IMR-90 (cell line): ENCODE results near the gene SNAP91. TPM values are rescaled to one million over a fixed set of nuclear protein-coding genes. Genes with fewer than 3 reads are reported as not detected.

Source experiments
- ATAC-seq: fragments of 200-7000 bp; cut with Tn5 transposase; 2 replicates; pipeline ENCODE4 v1.9.1; 2020; ENCODE audit warnings: low read depth, mild to moderate bottlenecking, moderate library complexity
- BruUV-seq: library from RNA; stranded (reverse); fragments of 400-500 nt; replicated peaks from 2 replicates; lab custom pipeline; 2021; lab: Mats Ljungman, UMichigan
- CTCF ChIA-PET: fragments of 300-600 bp; formaldehyde crosslinking; extraction: SDS; loops from one replicate; lab custom pipeline; 2021; ENCODE audit warnings: antibody characterized with exemption; lab: Yijun Ruan, JAX
- POLR2A ChIA-PET: fragments of 300-600 bp; sonication (Branson Sonifier 250); formaldehyde crosslinking; loops from one replicate; lab custom pipeline; 2022; ENCODE audit warnings: antibody characterized with exemption; ENCODE audit not compliant: unreplicated experiment; lab: Charles Lee
- DNase-seq: peaks from one replicate; pipeline ENCODE4 v3.0.0; 2013
- H2AFZ ChIP-seq: replicated peaks from 2 replicates; pipeline ENCODE3; 2013; ENCODE audit warnings: low read length, mild to moderate bottlenecking; ENCODE audit not compliant: poor library complexity
- H2AK5ac ChIP-seq: 2 replicates; pipeline ENCODE4 v1.6.1; 2013; ENCODE audit warnings: low read depth, low read length, inconsistent platforms
- H2AK9ac ChIP-seq: replicated peaks from 2 replicates; pipeline ENCODE3; 2013; ENCODE audit warnings: mild to moderate bottlenecking, low read depth, low read length, moderate library complexity; ENCODE audit not compliant: poor library complexity
- H2BK120ac ChIP-seq: 2 replicates; pipeline ENCODE4 v1.6.1; 2013; ENCODE audit warnings: low read depth, low read length, inconsistent platforms
- H2BK15ac ChIP-seq: 3 replicates; pipeline ENCODE4 v1.6.1; 2013; ENCODE audit warnings: low read depth, low read length, inconsistent platforms
- H2BK20ac ChIP-seq: 2 replicates; pipeline ENCODE4 v1.6.1; 2013; ENCODE audit warnings: low read depth, mild to moderate bottlenecking, inconsistent platforms, low read length, moderate library complexity
- H2BK5ac ChIP-seq: 2 replicates; pipeline ENCODE4 v1.6.1; 2013; ENCODE audit warnings: mild to moderate bottlenecking, low read depth, low read length, inconsistent platforms; ENCODE audit not compliant: poor library complexity, severe bottlenecking
- H3K14ac ChIP-seq: replicated peaks from 2 replicates; pipeline ENCODE4 v1.6.1; 2013; ENCODE audit warnings: low read depth, low read length, inconsistent platforms
- H3K18ac ChIP-seq: 2 replicates; pipeline ENCODE4 v1.6.1; 2013; ENCODE audit warnings: low read depth, low read length, control low read depth
- H3K23ac ChIP-seq: 2 replicates; pipeline ENCODE4 v1.6.1; 2013; ENCODE audit warnings: low read depth, low read length, inconsistent platforms
- H3K27ac ChIP-seq: 2 replicates; pipeline ENCODE4 v1.5.1; 2013; ENCODE audit warnings: mild to moderate bottlenecking, control low read depth, low read length; ENCODE audit not compliant: insufficient read depth
- H3K27me3 ChIP-seq: 2 replicates; pipeline ENCODE4 v1.6.1; 2013; ENCODE audit warnings: low read length; ENCODE audit not compliant: control insufficient read depth, insufficient read depth
- H3K36me3 ChIP-seq: 2 replicates; pipeline ENCODE4 v1.6.1; 2013; ENCODE audit warnings: low read length, mixed read lengths; ENCODE audit not compliant: control insufficient read depth, insufficient read depth
- H3K4ac ChIP-seq: 2 replicates; pipeline ENCODE4 v1.6.1; 2013; ENCODE audit warnings: low read depth, low read length, inconsistent platforms
- H3K4me1 ChIP-seq: 2 replicates; pipeline ENCODE4 v1.6.1; 2013; ENCODE audit warnings: low read length, mixed read lengths; ENCODE audit not compliant: control insufficient read depth, insufficient read depth
- H3K4me2 ChIP-seq: 2 replicates; pipeline ENCODE4 v1.6.1; 2013; ENCODE audit warnings: low read depth, mild to moderate bottlenecking, control low read depth, low read length, moderate library complexity
- H3K4me3 ChIP-seq: 2 replicates; pipeline ENCODE4 v1.5.1; 2013; ENCODE audit warnings: low read depth, mild to moderate bottlenecking, control low read depth, low read length, moderate library complexity; ENCODE audit not compliant: insufficient read depth
- H3K56ac ChIP-seq: 2 replicates; pipeline ENCODE4 v1.6.1; 2013; ENCODE audit warnings: low read length, inconsistent platforms; ENCODE audit not compliant: insufficient read depth; ENCODE audit errors: extremely low read depth
- H3K79me1 ChIP-seq, 2 experiments: 2 replicates each; pipeline ENCODE4 v1.6.1; 2013; ENCODE audit warnings: low read length in 2 of 2, inconsistent platforms in 1 of 2, low read depth in 1 of 2
- H3K9ac ChIP-seq: 2 replicates; pipeline ENCODE4 v1.6.1; 2013; ENCODE audit warnings: low read depth, low read length, control low read depth
- H3K9me1 ChIP-seq: 2 replicates; pipeline ENCODE4 v1.6.1; 2013; ENCODE audit warnings: low read length, inconsistent platforms; ENCODE audit not compliant: insufficient read depth
- H3K9me3 ChIP-seq: 2 replicates; pipeline ENCODE4 v1.6.1; 2013; ENCODE audit warnings: low read length; ENCODE audit not compliant: control insufficient read depth, insufficient read depth
- H4K20me1 ChIP-seq: 2 replicates; pipeline ENCODE4 v1.6.1; 2013; ENCODE audit warnings: low read length, inconsistent platforms; ENCODE audit not compliant: insufficient read depth
- H4K5ac ChIP-seq: 2 replicates; pipeline ENCODE4 v1.6.1; 2013; ENCODE audit warnings: mild to moderate bottlenecking, low read depth, low read length, control low read depth
- H4K8ac ChIP-seq, 2 experiments: 2 replicates each; pipeline ENCODE4 v1.6.1; 2013; ENCODE audit warnings: low read depth in 2 of 2, low read length in 2 of 2, control low read depth in 1 of 2, inconsistent platforms in 1 of 2
- H4K91ac ChIP-seq: 2 replicates; pipeline ENCODE4 v1.6.1; 2013; ENCODE audit warnings: low read depth, low read length, inconsistent platforms; ENCODE audit not compliant: insufficient read depth
- BHLHE40 ChIP-seq: fragments of 150-350 bp; IDR thresholded peaks from 2 replicates; pipeline ENCODE4 v1.6.1; 2016; ENCODE audit warnings: mild to moderate bottlenecking, low read depth, low read length
- CEBPB ChIP-seq: IDR thresholded peaks from 2 replicates; pipeline ENCODE4 v1.6.1; 2012; ENCODE audit warnings: low read depth, low read length, improper control_type of control experiment
- CHD1 ChIP-seq: IDR thresholded peaks from 2 replicates; pipeline ENCODE4 v1.6.1; 2012; ENCODE audit warnings: low read depth, low read length, improper control_type of control experiment
- FOS ChIP-seq: fragments of 150-350 bp; IDR thresholded peaks from 2 replicates; pipeline ENCODE4 v1.6.1; 2016; ENCODE audit warnings: low read depth, low read length
- MAFK ChIP-seq: IDR thresholded peaks from 2 replicates; pipeline ENCODE4 v1.6.1; 2012; ENCODE audit warnings: low read depth, low read length, improper control_type of control experiment
- MAZ ChIP-seq: IDR thresholded peaks from 2 replicates; pipeline ENCODE4 v1.6.1; 2012; ENCODE audit warnings: low read depth, mild to moderate bottlenecking, low read length, improper control_type of control experiment, moderate library complexity, borderline replicate concordance
- MXI1 ChIP-seq: IDR thresholded peaks from 2 replicates; pipeline ENCODE4 v1.6.1; 2012; ENCODE audit warnings: low read depth, mild to moderate bottlenecking, low read length, moderate library complexity, borderline replicate concordance
- NFE2L2 ChIP-seq: fragments of 150-350 bp; IDR thresholded peaks from 2 replicates; pipeline ENCODE4 v1.6.1; 2016; ENCODE audit warnings: low read depth, mild to moderate bottlenecking, low read length
- POLR2A ChIP-seq: IDR thresholded peaks from 2 replicates; pipeline ENCODE4 v1.6.1; 2012; ENCODE audit warnings: mild to moderate bottlenecking, low read depth, low read length
- RAD21 ChIP-seq: IDR thresholded peaks from 2 replicates; pipeline ENCODE4 v1.6.1; 2012; ENCODE audit warnings: low read length, improper control_type of control experiment
- RCOR1 ChIP-seq: IDR thresholded peaks from 2 replicates; pipeline ENCODE4 v1.6.1; 2012; ENCODE audit warnings: mild to moderate bottlenecking, low read length, improper control_type of control experiment; ENCODE audit not compliant: insufficient replicate concordance
- RFX5 ChIP-seq: IDR thresholded peaks from 2 replicates; pipeline ENCODE4 v1.8.0; 2012; ENCODE audit warnings: low read depth, mild to moderate bottlenecking, low read length, moderate library complexity
- SMC3 ChIP-seq: fragments of 150-350 bp; IDR thresholded peaks from 2 replicates; pipeline ENCODE4 v1.6.1; 2016; ENCODE audit warnings: low read depth, mild to moderate bottlenecking, antibody characterized with exemption, low read length, moderate library complexity
- WGBS, 2 experiments: methylation state at CpG; one replicate each; pipeline versions ENCODE4 v1.1.5 to v1.1.7; 2013; ENCODE audit warnings: missing lambda C conversion rate in 2 of 2; ENCODE audit not compliant: insufficient read length in 1 of 2; ENCODE audit errors: extremely low coverage in 2 of 2; 5-methylcytosine and 5-hydroxymethylcytosine counted together
- dilution Hi-C: fragments of 300-500 bp; cut with HindIII; formaldehyde crosslinking; loops from one replicate; pipeline ENCODE4 v1.14.3; 2018; ENCODE audit warnings: low sequenced_read_pairs; ENCODE audit not compliant: unreplicated experiment
- in situ Hi-C: fragments of 300-500 bp; cut with MboI; formaldehyde crosslinking; loops from 3 replicates; pipeline ENCODE4 v1.14.3; 2019; ENCODE audit warnings: low sequenced_read_pairs, inconsistent platforms, mixed read lengths
- intact Hi-C: fragments of 100-400 bp; cut with micrococcal nuclease; formaldehyde crosslinking; loops from 2 replicates; pipeline ENCODE4 v1.10.0; 2022
- polyA plus RNA-seq, 3 experiments: library from polyadenylated mRNA; depleted of rRNA; stranded (reverse); fragments of >200 nt; gene quantifications; 2 replicates each; pipeline ENCODE4 v1.2.3, GENCODE V29; 2012; ENCODE audit warnings: low replicate concordance in 1 of 3
- total RNA-seq: library from RNA; depleted of rRNA; stranded (reverse); fragments of >200 nt; gene quantifications from 2 replicates; pipeline ENCODE4 v1.2.3, GENCODE V29; 2012
- TF ChIP-seq, protein P1 (sequence below): fragments of 150-350 bp; IDR thresholded peaks from 2 replicates; pipeline ENCODE4 v1.6.1; 2016; ENCODE audit warnings: low read depth, mild to moderate bottlenecking, low read length, moderate library complexity, borderline replicate concordance
- TF ChIP-seq, protein P2 (sequence below): fragments of 150-350 bp; IDR thresholded peaks from 2 replicates; pipeline ENCODE4 v1.6.1; 2017; ENCODE audit warnings: mild to moderate bottlenecking, antibody characterized with exemption, low read length, low read depth
- TF ChIP-seq, protein P3 (sequence below): conservative IDR thresholded peaks from 2 replicates; pipeline ENCODE4 v1.5.1; 2012; ENCODE audit warnings: mild to moderate bottlenecking, low read depth, low read length, improper control_type of control experiment

The SNAP91 gene
- total and polyA plus RNA-seq, 2 of the 4 experiments (the other 2 are of a cell fraction): not detected

DNA sequence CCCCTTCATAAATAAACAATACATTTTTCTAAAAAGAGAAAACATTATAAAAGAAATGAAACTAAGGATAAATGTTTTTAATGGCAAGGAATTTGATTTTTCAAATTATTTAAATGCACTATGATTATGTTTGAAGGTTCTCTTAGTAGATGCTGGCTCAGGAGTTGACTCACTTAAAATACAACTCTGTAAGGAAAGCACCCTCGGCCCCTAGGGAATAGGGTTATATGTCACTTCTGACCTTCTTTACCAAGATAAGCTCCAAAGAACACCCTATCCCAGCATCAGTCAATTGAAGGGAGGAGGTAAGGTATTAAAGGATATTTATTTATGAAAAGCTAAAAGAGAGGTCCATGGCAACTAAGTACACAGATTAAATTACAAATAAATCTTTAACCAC lies 6.8 kb downstream of the SNAP91 start:
- H3K4me2 ChIP-seq: no peak overlapping the region
- no peak overlapping the region for H2AFZ ChIP-seq
- no peak overlapping the region for H2AK9ac ChIP-seq
- H4K20me1 ChIP-seq: no peaks in the 10 kb centered on the region
- no peak overlapping the region for H3K4ac ChIP-seq
- no peak overlapping the region for H3K23ac ChIP-seq
- H4K8ac ChIP-seq: no peak overlapping the region
- TF ChIP-seq RFX5: no peak
- TF ChIP-seq CEBPB: no peak
- TF ChIP-seq CHD1: no peak
- TF ChIP-seq, protein P1, sequence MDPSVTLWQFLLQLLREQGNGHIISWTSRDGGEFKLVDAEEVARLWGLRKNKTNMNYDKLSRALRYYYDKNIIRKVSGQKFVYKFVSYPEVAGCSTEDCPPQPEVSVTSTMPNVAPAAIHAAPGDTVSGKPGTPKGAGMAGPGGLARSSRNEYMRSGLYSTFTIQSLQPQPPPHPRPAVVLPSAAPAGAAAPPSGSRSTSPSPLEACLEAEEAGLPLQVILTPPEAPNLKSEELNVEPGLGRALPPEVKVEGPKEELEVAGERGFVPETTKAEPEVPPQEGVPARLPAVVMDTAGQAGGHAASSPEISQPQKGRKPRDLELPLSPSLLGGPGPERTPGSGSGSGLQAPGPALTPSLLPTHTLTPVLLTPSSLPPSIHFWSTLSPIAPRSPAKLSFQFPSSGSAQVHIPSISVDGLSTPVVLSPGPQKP: no peak
- TF ChIP-seq POLR2A: no peak
- TF ChIP-seq BHLHE40: no peak
- TF ChIP-seq, protein P2, sequence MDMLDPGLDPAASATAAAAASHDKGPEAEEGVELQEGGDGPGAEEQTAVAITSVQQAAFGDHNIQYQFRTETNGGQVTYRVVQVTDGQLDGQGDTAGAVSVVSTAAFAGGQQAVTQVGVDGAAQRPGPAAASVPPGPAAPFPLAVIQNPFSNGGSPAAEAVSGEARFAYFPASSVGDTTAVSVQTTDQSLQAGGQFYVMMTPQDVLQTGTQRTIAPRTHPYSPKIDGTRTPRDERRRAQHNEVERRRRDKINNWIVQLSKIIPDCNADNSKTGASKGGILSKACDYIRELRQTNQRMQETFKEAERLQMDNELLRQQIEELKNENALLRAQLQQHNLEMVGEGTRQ: no peak
- no peak for TF ChIP-seq NFE2L2
- TF ChIP-seq, protein P3, sequence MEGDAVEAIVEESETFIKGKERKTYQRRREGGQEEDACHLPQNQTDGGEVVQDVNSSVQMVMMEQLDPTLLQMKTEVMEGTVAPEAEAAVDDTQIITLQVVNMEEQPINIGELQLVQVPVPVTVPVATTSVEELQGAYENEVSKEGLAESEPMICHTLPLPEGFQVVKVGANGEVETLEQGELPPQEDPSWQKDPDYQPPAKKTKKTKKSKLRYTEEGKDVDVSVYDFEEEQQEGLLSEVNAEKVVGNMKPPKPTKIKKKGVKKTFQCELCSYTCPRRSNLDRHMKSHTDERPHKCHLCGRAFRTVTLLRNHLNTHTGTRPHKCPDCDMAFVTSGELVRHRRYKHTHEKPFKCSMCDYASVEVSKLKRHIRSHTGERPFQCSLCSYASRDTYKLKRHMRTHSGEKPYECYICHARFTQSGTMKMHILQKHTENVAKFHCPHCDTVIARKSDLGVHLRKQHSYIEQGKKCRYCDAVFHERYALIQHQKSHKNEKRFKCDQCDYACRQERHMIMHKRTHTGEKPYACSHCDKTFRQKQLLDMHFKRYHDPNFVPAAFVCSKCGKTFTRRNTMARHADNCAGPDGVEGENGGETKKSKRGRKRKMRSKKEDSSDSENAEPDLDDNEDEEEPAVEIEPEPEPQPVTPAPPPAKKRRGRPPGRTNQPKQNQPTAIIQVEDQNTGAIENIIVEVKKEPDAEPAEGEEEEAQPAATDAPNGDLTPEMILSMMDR: no peak
- TF ChIP-seq MAZ: no peak
- no peak for TF ChIP-seq MXI1
- no peak for TF ChIP-seq RAD21
- no peak for TF ChIP-seq MAFK
- TF ChIP-seq SMC3: no peak
- no peak for TF ChIP-seq FOS
- no peak for TF ChIP-seq RCOR1
- H4K5ac ChIP-seq: no peak overlapping the region
- BruUV-seq: no TSS peak
- H3K56ac ChIP-seq: no peak overlapping the region
- H3K9ac ChIP-seq: no peak overlapping the region
- no peaks in the 10 kb centered on the region for H3K4me1 ChIP-seq
- no peaks in the 10 kb centered on the region for H3K79me1 ChIP-seq
- DNase-seq (no peak), ATAC-seq (no peak)
- CTCF ChIA-PET: no interaction called here
- H4K91ac ChIP-seq: no peak overlapping the region
- no peak overlapping the region for H2BK20ac ChIP-seq
- H3K4me3 ChIP-seq: no peak overlapping the region
- H3K9me3 ChIP-seq: no peaks in the 10 kb centered on the region
- POLR2A ChIA-PET: no interaction called here
- peaks cover 4% of the 10 kb centered on the region for H3K27me3 ChIP-seq
- dilution Hi-C loops: no loop called here
- H2AK5ac ChIP-seq: no peak overlapping the region
- no peaks in the 10 kb centered on the region for H3K9me1 ChIP-seq
- no peaks in the 10 kb centered on the region for H3K36me3 ChIP-seq
- H2BK5ac ChIP-seq: no peak overlapping the region
- intact Hi-C loops: no loop called here
- H3K18ac ChIP-seq: no peak overlapping the region
- H2BK120ac ChIP-seq: no peak overlapping the region
- no peak overlapping the region for H3K27ac ChIP-seq
- no peak overlapping the region for H3K14ac ChIP-seq
- no CpG with 5 or more reads among the region's 1 CpG for WGBS, 2 experiments
- in situ Hi-C loops: no loop called here
- H2BK15ac ChIP-seq: no peak overlapping the region
